Suppressor macrophage (primary cell): Measurements from ENCODE around the gene TAF1C.
"Not testable (repeated sequence)": the region's sequence is repeated elsewhere in the genome, so short reads cannot be mapped to it uniquely, and the experiment has no call there.

Experiments
- DNase-seq, 4 experiments: peaks; one replicate each; pipeline ENCODE4 v3.0.0-alpha.2; 2020 to 2022
- total RNA-seq, 17 experiments: gene quantifications; one replicate each; lab custom pipeline; 2026; ENCODE audit warnings: mixed read lengths in 6 of 17, inconsistent platforms in 3 of 17; lab: John Stamatoyannopoulos, UW

The TAF1C gene, protein sequence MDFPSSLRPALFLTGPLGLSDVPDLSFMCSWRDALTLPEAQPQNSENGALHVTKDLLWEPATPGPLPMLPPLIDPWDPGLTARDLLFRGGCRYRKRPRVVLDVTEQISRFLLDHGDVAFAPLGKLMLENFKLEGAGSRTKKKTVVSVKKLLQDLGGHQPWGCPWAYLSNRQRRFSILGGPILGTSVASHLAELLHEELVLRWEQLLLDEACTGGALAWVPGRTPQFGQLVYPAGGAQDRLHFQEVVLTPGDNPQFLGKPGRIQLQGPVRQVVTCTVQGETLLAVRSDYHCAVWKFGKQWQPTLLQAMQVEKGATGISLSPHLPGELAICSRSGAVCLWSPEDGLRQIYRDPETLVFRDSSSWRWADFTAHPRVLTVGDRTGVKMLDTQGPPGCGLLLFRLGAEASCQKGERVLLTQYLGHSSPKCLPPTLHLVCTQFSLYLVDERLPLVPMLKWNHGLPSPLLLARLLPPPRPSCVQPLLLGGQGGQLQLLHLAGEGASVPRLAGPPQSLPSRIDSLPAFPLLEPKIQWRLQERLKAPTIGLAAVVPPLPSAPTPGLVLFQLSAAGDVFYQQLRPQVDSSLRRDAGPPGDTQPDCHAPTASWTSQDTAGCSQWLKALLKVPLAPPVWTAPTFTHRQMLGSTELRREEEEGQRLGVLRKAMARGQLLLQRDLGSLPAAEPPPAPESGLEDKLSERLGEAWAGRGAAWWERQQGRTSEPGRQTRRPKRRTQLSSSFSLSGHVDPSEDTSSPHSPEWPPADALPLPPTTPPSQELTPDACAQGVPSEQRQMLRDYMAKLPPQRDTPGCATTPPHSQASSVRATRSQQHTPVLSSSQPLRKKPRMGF
- total RNA-seq, result 10.7 to 30.9 (median 14.9) reads per million in 17 experiments

DNA sequence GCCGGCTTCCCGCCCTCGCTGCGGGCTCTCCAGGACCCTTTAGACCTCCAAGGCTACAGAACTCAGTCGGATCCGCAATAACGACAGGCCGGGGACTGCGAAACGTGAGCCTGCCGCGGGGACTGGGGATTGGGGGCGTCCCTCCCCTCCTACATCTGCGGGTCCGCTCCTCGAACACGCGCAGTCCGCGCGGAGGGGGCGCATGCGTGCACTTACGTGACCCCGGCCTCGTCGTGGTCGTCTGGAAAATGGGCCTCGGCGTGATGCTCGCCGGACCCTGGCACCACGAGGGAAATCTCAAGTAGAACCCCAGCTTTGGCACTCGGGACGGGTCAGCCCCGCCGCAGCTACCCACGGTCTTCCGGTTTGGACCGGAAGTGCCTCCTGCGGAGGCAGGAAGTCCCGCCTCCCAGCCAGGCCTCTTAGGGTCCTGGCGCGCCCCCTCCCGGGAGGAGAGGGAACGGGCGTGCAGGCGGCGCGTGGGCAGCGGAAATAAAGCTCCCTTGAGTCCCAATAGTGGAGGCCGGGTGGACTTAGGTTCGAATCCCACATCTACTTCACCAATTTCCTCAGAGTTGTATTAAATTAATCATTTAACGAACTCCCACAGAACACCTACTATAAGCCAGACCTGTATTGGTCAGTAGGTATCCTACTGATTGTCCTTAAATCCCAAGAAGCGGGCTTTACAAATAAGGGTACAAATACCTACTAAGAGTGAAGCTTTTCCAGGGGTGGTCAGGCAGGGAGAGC is at the start of gene TAF1C:
TAF1C (minus strand) TSS at position 373 of the 753 bp plus-strand sequence. CDS start 2,069 bp downstream, outside the sequence.
- DNase-seq, result peak; percentile 98 to 99 (median 99)

DNA sequence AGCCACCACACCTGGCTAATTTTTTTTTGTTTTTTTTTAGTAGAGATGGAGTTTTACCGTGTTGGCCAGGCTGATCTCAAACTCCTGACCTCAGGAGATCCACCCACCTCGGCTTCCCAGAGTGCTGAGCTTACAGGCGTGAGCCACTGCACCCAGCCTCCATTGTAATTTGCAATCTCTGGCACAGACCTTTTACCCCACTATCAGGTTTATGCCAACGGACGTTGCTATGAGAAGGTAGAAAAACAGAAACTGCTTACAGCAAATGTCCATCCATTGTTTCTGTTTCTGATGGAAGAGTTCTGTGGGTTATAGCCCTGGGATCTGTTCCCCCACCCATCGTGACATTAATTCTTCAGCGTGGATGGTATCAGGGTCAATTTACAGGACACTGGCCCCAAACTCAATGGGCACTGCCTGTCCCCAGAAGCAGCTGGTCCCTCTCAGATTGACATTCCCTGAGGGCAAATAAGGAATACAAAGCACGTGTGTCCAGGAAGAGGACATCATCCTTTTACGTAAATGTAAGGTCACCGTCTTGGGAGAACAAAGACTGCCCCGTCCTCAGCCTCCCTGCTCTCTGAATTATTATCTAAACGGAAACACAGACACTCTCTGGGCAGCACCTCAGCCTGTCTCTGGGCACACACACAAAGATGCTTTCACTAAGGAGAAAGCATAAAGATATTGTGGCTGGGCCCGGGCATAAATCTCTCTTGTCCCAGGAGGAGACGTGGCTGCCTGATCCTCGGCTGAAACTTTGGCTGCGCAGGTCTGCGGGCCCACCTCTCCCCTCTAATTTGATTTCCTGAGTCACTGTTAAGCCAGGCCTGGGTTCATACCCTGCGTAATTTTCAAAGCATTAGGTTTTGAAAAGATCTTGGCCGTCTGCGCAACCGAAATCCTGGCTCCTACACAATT is 47.7 kb upstream of the TAF1C start:
- no peak for DNase-seq

DNA sequence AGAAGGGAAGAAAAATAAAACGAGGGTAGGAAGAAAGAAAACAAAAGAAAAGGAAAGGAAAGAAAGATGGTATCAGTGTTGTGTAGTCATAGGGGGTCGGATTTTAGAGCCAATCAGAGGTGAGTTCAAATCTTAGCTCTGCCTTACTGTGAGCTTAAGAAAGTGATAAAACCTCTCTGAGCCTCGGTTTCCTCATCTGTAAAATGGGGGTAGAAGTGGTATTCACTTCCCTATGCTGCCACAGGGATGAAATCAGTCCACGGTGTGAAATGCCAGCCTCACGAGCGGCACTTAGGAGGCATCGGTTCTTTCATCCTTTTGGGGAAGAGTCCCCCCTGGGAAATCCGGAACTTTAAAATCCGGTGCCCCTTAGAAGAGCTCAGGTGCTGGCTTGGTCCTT is 46.9 kb upstream of the TAF1C start:
- DNase-seq, result no peak

DNA sequence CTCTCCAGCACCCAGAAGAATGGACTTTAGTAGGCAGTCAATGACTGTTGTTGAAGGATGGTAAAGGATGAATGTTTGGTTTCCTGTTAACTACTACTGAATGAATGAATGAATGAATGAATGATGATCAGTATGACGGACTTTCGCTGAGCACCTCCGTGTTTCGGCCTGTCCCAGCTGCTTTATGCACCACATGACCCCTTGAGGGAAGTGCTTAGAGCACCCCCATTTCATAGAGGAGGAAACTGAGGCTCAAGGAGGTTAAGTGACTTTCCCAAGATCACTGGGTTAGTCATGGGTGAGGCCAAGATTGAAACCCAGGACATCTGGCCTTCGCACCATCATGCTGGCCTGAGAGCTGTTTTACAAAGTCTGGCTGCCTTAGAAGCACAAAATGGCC is 46.1 kb upstream of the TAF1C start:
- DNase-seq, result no peak

DNA sequence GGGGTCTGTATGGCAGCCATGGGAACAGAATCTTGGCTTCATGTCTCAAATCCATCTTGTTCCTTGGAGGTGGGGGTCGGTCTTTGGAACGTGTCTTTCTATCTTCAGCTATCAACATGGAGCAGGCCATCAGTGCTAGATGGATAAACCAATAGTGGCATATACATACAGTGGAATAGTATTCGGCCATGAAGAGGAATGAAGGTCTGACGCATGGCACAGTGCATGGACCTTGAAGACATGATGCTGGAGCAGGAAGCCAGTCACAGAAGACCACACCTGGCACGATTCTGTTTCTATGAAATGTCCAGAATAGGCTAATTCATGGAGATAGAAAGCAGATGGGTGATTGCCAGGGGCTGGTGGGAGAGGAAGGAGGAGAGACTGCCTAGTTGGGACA is 45.2 kb upstream of the TAF1C start:
- no peak for DNase-seq

DNA sequence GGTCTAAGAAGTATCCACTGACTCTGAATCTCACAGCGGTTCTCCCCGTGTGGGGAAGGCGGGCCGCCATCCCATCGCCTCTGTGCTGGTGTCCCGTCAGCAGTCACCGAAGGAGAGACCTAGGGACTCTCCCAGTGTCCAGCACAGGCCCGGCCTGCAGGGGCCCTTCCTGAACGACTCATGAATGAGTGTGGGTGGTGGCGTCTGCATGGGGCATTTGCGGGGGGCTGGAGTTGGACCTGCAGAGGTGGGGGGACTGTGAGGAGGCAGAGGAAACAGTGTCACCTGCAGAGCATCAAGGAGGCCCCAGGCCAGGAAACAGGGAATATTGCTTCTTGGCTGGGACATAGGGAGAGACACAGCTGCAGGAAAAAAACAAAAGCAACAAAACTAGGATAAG is 42.6 kb upstream of the TAF1C start:
- DNase-seq, result no peak

DNA sequence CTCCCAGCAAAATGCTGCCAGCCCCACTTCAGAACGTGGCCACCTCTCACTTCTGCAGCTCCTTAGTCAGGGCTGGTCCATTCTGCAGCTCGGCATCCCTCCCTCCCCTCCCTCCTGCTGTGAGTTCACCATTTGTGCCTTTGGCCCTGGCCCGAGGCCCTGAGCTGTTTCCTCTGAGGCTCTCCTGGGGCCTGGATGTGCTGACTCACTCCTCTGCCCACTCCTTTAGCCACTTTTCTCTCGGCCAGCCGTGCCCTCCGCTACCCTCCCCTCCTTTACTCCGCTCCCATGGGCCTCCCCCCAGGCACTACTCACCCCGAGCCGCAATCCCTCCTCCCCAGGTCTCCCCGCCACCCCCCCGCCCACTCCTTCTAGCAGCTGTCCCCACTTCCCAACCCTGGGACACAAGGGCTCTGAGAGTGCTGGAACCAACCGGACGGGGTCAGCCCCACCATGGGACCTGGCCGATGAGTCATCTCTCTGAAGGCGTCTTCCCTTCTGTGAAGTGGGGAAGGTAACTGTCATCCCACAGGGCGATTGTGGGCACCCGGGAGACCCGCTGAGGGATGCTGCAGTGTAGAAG is 41.5 kb upstream of the TAF1C start:
- peak; percentile 72 to 82 (median 76) for DNase-seq

DNA sequence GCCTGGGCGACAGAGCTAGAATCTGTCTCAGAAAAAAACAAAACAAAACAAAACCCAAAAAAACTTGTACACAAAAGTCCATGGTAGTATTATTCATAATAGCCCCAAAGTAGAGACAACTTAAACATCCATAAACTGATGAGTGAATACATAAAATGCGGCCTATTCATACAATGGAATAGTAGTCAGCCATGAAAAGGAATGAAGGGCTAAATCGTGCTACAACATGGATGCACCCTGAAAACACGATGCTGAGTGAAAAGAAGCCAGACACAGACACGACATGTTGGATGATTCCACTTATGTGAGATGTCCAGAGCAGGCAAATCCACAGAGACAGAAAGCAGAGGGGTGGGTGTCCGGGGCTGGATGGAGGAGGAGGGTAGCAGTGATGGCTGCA is 40.7 kb upstream of the TAF1C start:
- no peak for DNase-seq

DNA sequence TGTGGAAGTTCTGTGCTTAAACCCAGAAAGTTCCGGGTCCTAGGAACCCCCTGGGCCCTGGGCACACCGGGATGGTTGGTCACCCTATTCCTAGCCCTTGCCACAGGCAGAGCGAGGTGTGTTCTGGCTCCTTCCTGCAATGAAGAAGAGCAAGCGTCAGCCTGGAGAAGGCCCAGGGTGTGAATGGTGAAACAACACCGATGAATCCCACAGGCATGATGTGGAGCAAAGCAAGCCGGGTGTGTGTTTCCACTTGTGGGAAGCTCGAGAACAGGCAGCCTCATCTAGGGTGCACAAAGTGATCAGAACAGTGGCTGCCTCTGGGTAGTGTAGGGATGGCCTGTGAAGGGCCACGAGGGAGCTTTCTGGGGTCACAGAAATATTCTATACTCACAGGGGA is 39.2 kb upstream of the TAF1C start:
- no peak for DNase-seq

DNA sequence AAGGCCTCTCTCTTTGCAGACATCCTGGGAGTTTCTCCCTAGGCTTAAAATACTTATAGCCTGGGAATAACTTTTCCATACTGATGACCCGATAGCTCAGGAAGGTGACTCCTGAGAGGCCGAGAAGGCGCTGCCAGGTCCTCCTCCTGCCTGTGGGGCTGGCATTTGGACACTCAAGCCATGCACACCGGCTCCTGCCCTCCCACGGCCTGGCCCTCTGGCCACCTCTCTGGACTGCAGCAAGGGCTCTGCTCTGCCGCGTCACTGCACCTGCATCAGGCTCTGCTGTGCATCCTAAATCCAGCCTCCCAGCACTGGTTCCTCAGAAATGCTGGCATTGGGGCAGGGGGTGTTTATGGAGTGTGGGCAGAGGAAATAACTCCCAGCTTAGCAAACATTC is 38.7 kb upstream of the TAF1C start:
- DNase-seq, result no peak

DNA sequence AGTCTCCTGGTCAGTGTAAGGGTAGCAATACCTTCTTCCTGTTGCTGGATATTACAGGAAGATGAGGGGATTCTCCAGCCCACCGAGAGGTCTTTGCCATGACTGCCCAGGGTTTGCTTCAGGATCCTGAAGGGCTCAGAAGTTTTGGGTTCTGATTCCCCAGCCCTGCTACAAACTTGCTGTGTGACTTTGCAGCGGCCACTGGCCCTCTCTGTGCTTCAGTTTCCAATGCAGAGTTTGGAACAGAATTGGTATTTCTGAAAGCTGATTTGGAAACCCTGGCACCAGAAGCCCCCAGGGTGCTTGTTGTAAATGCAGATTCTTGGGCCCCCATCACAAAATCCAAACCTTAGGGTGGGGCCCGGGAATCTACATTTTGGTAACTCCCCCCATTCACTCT is 38.3 kb upstream of the TAF1C start:
- DNase-seq, result no peak

DNA sequence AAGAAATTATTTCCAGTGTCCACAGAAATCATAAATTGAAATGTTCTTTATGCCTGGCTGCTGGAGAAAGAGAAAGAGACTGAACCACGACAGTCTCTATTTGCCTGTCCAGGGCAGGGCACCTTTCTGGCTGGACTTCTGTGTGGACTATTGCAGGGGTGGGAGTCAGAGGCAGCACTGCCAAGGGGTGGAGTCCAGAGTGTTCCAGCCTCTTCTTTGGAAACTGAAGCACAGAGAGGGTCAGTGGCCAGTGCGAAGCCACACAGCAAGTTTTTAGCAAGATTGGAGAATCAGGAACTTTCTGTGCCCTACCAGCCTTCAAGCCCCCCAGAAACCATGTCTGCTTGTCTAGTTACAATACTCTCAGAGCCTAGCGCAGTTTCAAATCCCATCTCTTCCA is 37.7 kb upstream of the TAF1C start:
- no peak for DNase-seq

DNA sequence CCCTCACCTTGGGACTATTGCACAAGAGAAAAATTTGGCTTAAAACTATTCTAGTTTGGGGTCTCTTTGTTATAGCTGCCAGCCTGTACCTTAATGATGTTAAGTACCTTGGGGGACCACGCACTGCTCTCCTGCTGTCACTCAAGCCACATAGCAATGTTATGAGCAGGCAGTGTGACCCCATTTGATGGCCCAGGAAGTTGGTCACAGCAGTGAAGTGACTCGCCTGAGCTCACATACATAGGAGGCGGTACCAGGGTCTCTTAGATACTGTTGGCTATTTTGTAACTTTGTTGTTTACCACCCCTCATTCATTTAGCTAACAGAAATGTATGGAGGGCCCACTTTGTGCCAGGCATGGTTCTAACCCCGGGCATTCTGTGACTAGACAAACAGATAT is 36.6 kb upstream of the TAF1C start:
- DNase-seq, result no peak

DNA sequence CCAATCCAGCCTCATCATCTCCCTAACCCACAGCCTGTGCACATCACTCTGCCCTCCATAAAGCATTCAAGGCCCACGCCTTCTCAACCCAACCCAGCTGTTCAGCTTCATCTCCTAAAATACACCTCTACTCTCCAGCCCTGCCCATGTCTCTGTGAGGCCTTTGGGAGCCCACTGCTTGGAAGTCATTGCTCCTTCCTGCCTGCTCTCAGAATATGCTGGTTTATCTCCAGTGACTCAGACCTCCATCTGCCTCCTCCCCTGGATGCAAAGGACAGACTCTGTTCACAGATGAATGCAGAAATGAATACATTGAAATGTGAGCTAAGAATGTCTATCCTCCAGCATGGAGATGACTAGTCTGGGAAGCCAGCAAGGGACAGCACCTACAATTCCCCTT is 34.0 kb upstream of the TAF1C start:
- DNase-seq, result no peak

DNA sequence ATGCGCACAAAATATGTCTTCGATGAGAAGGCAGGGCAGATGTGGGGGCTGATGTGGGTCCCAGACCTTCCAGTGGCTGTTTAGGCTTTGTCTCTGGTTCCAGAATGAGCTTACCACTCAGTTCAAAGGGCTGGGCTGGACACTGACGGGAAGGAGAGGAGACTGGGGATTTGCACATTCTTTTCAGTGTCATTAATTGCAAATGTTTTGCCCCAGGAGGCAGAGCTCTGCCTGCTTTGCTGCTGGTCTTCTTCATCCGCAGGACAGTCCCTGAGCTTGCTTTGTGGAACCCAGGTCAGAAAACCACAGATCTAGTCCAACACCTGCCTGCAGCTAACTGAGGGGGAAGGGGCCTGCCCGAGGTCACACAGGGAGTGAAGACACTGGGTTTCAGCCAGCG is 32.1 kb upstream of the TAF1C start:
- no peak for DNase-seq

DNA sequence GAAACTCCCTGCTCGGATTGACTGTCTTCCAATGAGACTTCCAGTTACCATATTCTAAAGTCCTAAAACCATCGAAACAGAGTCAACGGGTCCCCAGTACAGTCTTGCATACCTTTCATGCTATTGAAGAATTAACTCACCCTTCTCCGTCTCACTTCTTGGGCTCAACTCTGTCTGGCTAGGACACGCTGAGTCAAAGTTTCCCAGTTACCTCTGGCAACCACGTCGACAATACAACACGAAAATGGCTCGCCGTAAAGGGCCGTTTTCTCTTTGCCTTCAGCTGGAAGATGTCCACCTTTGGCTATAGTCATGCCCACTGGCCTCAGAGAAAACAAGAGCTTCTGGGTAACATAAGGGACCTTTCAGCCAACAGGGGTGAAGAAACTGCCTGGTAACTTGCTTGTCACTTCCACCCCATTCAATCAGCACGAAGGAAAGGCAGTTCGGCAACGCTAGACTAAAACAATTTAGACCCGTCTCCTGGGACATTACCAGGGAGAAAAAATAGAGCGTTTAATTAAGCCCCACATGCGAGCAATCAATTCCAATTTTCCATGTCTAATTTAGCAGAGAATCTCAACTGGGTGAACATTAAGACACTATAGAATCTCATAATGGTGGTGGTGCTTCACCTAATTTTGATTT is 31.4 kb upstream of the TAF1C start:
- DNase-seq, result no peak

DNA sequence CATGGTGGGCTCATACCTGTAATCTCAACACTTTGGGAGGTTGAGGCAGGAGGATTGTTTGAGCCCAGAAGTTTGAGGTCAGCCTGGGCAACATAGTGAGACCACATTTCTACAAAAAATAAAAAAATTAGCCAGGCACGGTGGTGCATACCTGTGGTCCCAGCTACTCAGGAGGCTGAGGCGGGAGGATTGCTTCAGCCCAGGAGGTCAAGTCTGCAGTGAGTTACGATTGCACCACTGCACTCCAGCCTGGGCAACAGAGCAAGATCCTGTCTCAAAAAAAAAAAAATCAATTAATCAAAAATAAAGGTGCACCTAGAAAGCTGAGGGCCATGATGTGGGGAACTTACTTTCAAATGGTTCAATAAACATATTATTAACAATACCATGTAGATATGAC is 29.3 kb upstream of the TAF1C start:
- DNase-seq, result not testable (repeated sequence)

DNA sequence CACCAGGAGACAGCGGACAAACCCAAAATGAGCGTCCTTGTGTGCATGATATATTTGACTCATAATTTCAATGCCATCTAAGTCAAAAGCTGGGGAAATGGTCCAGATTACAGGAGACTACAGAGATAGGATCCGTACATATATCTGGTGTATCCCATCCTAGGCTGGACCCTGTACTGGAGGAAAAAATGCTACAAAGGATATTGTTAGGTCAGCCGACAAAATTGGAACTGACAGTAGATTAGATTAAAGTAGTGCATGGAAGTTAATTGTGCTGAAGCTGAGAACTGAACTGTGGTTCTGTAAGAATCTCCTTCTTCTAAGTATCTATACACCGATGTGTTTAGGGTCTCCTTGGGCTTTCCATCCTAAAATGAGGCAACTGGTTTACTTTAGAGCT is 28.7 kb upstream of the TAF1C start:
- DNase-seq, result no peak

DNA sequence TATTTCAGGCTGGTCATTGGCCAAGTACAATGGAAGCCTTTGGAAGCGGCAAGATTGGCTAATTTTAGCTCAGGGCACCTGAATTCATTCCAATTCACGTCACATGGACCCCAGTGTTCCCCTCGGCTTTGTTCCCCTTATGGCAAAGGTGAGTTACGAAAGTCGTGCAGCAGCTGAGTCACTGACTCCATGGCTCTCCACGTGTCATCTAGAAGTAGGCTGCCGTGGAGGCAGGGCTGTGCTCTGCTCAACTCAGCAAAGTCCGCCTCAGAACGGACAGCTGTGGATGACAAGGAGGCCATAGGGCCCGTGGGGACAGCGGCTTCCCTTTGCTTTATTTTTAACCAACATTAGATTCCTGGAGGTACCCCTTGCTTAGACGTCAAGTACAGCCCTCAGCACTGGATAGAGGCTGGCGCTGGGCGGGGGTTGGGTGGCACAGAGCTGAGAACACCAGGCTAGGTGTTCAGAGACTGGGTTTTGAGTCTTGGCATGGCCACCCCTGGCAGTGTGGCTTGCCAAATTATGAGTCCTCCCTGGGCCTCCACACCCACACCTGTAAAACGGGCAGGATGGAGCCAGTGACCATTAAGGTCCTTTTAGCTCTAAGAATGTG is 27.7 kb upstream of the TAF1C start:
- DNase-seq, result peak in 3 of 4 experiments; percentile 29 to 69 (median 39)

DNA sequence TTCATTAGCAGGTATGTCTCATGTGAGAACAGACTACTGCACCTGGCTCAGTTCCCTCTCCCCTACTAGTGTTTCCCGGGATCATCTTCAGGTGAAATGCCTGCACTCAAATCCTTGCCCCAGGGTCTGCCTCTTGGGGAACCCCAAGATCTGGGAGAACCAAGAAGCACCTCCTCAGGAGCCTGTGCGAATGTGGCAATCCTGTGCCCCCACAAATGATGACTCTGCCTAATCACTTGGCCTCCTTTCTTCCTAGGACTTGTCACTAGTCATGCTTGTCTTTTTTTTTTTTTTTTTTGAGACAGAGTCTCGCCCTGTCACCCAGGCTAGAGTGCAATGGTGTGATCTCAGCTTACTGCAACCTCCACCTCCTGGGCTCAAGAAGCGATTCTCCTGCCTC is 25.8 kb upstream of the TAF1C start:
- DNase-seq, result peak in 1 of 4 experiments; percentile 24
